GM10248 (cell line): ENCODE data around the gene CARD11.

Experiments used
- CTCF ChIA-PET: fragments of 300-600 bp; sonication (Branson Sonifier 250); formaldehyde crosslinking; extraction: SDS; loops from one replicate; lab custom pipeline; 2021; ENCODE audit warnings: antibody characterized with exemption; lab: Yijun Ruan, JAX
- POLR2A ChIA-PET: fragments of 350-650 bp; sonication (Branson Sonifier 250); formaldehyde crosslinking; extraction: SDS; loops from one replicate; lab custom pipeline; 2020; ENCODE audit warnings: antibody characterized with exemption; lab: Yijun Ruan, JAX
- DNase-seq: peaks from one replicate; pipeline ENCODE4 v3.0.0; 2012; ENCODE audit errors: extremely low spot score
- CTCF ChIP-seq: IDR thresholded peaks from 2 replicates; pipeline ENCODE4 v1.5.1; 2012; ENCODE audit warnings: mild to moderate bottlenecking, low read depth; ENCODE audit errors: extremely low read depth, missing control alignments, control extremely low read depth

Gene CARD11

GRCh38 chr7:2886391-2886790 is 157.3 kb downstream of the CARD11 start:
- CTCF ChIA-PET = interaction anchor here (0.6 to 3.1 kb wide), 7 partner anchors 10 to 333 kb away, joined by 3 to 18 read pairs (median 3); no protein-coding TSS in a partner anchor
- POLR2A ChIA-PET = no interaction called here
- no peak for TF ChIP-seq CTCF
- DNase-seq = no peak

DNA sequence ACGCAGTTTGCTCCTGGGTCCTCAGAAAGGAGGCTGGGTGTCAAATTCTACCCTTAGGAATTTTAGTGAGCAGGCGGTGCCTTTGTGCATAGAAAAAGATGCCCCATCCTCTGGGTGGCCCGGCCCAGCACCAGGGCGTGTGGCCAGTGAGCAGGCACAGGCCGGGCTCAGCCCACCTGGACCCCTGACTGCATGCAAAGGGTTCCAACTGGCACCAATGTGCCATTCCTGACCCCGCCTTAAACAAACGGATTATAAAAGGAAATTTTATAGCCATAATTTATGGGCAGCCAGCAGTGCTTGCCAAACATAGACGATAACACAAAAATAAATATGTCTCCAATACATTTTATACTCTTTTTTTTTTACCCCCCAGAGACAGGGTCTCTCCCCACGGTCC is 159.5 kb downstream of the CARD11 start:
- DNase-seq = no peak
- POLR2A ChIA-PET = no interaction called here
- CTCF ChIA-PET = interaction anchor here (1.0 to 2.0 kb wide), 2 partner anchors 9 to 19 kb away, joined by 3 to 5 read pairs; no protein-coding TSS in a partner anchor
- no peak for TF ChIP-seq CTCF

DNA sequence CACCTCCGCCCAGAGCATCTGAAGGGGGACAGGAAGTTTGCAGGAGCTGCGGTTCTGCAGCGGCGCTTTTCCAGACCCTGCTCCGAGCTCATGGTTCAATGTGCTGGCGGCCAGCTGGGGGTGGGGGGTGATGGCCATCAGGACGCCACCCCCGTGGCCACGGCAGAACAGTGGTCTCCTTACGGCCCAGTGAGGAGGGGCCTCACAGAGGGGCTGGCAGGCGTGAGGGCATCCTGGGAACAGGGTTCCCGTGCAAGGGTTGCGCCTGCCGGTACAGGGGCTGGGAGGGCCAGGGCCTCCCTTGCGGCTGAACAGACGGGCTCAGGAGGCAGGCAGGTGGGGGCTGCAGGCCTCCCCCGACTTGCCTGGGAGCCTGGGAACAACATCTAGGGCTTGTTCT is 160.6 kb downstream of the CARD11 start:
- no peak for TF ChIP-seq CTCF
- ChIA-PET POLR2A (no interaction called here), CTCF (interaction anchor here (1.1 to 2.0 kb wide), 2 partner anchors 18 kb away, joined by 5 read pairs; no protein-coding TSS in a partner anchor)
- DNase-seq = no peak

- ChIA-PET POLR2A (no interaction called here), CTCF (interaction anchor here (1.1 to 2.2 kb wide), 2 partner anchors 11 to 17 kb away, joined by 5 to 6 read pairs; no protein-coding TSS in a partner anchor)
- TF ChIP-seq CTCF = no peak
- DNase-seq = no peak
These were observed 161.6 kb downstream of the CARD11 start for GRCh38 chr7:2882111-2882510.

GRCh38 chr7:2880874-2881533 is 162.7 kb downstream of the CARD11 start:
- POLR2A ChIA-PET = no interaction called here

DNA sequence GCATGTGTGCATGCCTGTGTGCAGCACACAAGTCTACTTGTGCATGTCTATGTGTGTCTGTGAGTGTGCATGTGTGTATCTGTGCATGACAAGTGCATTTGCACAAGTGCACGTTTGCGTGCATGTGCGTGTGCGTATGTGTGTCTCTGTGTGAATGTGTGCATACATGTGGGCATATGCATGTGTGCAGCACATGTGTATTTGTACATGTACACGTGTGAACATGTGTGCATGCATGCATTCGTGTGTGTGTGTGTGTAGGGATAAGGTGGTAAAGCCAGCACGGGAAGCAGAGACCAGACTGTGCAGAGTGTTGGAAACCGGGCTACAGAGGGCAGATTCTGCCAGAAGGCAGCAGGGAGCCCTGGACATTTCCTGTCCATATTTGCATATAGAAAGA is 163.6 kb downstream of the CARD11 start:
- DNase-seq = no peak
- ChIA-PET POLR2A (no interaction called here), CTCF (no interaction called here)
- no peak for TF ChIP-seq CTCF

More at GRCh38 chr7:2880874-2881533, 162.7 kb downstream of the CARD11 start:
- no peak for DNase-seq
- no peak for TF ChIP-seq CTCF
- CTCF ChIA-PET = interaction anchor here (1.3 to 2.2 kb wide), 2 partner anchors 12 to 16 kb away, joined by 5 to 6 read pairs; no protein-coding TSS in a partner anchor
